Liver (tissue), 9 donors: ENCODE data around the gene RYR2. TPM values are rescaled to one million over a fixed set of nuclear protein-coding genes. Genes with fewer than 3 reads are reported as not detected.

Experiments
- DNase-seq: peaks from one replicate; pipeline ENCODE4 v3.0.0-alpha.2; 2017; ENCODE audit warnings: low spot score
- H3K27ac ChIP-seq, 2 donors: one replicate each; pipeline ENCODE4 v1.7.0; 2013; ENCODE audit warnings: inconsistent platforms in 2 of 2, low read length in 2 of 2, control low read depth in 1 of 2, low read depth in 1 of 2, mild to moderate bottlenecking in 1 of 2
- H3K27me3 ChIP-seq, 4 donors: one replicate each; pipeline versions ENCODE4 v1.6.1 to v1.7.0; 2013; ENCODE audit warnings: low read length in 3 of 4, inconsistent platforms in 1 of 4, mild to moderate bottlenecking in 1 of 4, moderate library complexity in 1 of 4; ENCODE audit not compliant: control insufficient read depth in 4 of 4, insufficient read depth in 4 of 4
- H3K36me3 ChIP-seq, 4 donors: one replicate each; pipeline versions ENCODE4 v1.6.1 to v1.7.0; 2013; ENCODE audit warnings: low read length in 3 of 4, mild to moderate bottlenecking in 3 of 4, low read depth in 1 of 4, moderate library complexity in 1 of 4; ENCODE audit not compliant: control insufficient read depth in 4 of 4, insufficient read depth in 3 of 4
- H3K4me1 ChIP-seq, 4 donors: one replicate each; pipeline versions ENCODE4 v1.6.1 to v1.7.0; 2013; ENCODE audit warnings: low read length in 3 of 4, mild to moderate bottlenecking in 3 of 4, moderate library complexity in 1 of 4; ENCODE audit not compliant: control insufficient read depth in 4 of 4, insufficient read depth in 4 of 4
- H3K4me3 ChIP-seq, 3 donors: one replicate each; pipeline versions ENCODE4 v1.6.1 to v1.7.0; 2013; ENCODE audit warnings: low read length in 3 of 3, control low read depth in 1 of 3, low read depth in 1 of 3, mild to moderate bottlenecking in 1 of 3
- H3K9ac ChIP-seq, 2 donors: one replicate each; pipeline ENCODE4 v1.7.0; 2013; ENCODE audit warnings: low read length in 2 of 2, mild to moderate bottlenecking in 2 of 2, moderate library complexity in 2 of 2, control low read depth in 1 of 2, low read depth in 1 of 2
- H3K9me3 ChIP-seq, 4 donors: one replicate each; pipeline versions ENCODE4 v1.6.1 to v1.7.0; 2013; ENCODE audit warnings: low read length in 3 of 4; ENCODE audit not compliant: control insufficient read depth in 4 of 4
- ATF3 ChIP-seq: IDR thresholded peaks from 2 replicates; pipeline ENCODE4 v1.6.1; 2016; ENCODE audit warnings: antibody characterized with exemption
- EGR1 ChIP-seq, 2 donors: IDR thresholded peaks; 2 replicates each; pipeline ENCODE4 v1.6.1; 2016 to 2018; ENCODE audit warnings: antibody characterized with exemption in 2 of 2, low read depth in 2 of 2
- HNF4A ChIP-seq, 2 donors: conservative IDR thresholded peaks; 2 replicates each; pipeline ENCODE4 v1.6.1; 2016; ENCODE audit warnings: antibody characterized with exemption in 2 of 2, mild to moderate bottlenecking in 2 of 2
- JUND ChIP-seq, 2 donors: IDR thresholded peaks; 2 replicates each; pipeline ENCODE4 v1.6.1; 2016; ENCODE audit warnings: antibody characterized with exemption in 2 of 2
- MAX ChIP-seq: IDR thresholded peaks from 2 replicates; pipeline ENCODE4 v1.6.1; 2016; ENCODE audit warnings: antibody characterized with exemption
- NR2F2 ChIP-seq: IDR thresholded peaks from 2 replicates; pipeline ENCODE4 v1.6.1; 2016; ENCODE audit warnings: antibody characterized with exemption
- RAD21 ChIP-seq, 2 donors: IDR thresholded peaks; 2 replicates each; pipeline ENCODE4 v1.6.1; 2016; ENCODE audit warnings: antibody characterized with exemption in 2 of 2, mild to moderate bottlenecking in 2 of 2
- REST ChIP-seq: IDR thresholded peaks from 2 replicates; pipeline ENCODE4 v1.6.1; 2016; ENCODE audit warnings: antibody characterized with exemption, mild to moderate bottlenecking
- RXRA ChIP-seq, 2 donors: IDR thresholded peaks; 2 replicates each; pipeline ENCODE4 v1.6.1; 2017 to 2018; ENCODE audit warnings: antibody characterized with exemption in 2 of 2, mild to moderate bottlenecking in 1 of 2
- SP1 ChIP-seq: IDR thresholded peaks from 2 replicates; pipeline ENCODE4 v1.6.1; 2018; ENCODE audit warnings: antibody characterized with exemption, mild to moderate bottlenecking
- TAF1 ChIP-seq: conservative IDR thresholded peaks from 2 replicates; pipeline ENCODE4 v1.6.1; 2016; ENCODE audit warnings: antibody characterized with exemption, mild to moderate bottlenecking
- YY1 ChIP-seq: IDR thresholded peaks from 2 replicates; pipeline ENCODE4 v1.6.1; 2016; ENCODE audit warnings: antibody characterized with exemption, mild to moderate bottlenecking
- WGBS: extraction: QIAGEN DNeasy Blood & Tissue Kit; methylation state at CpG from one replicate; pipeline ENCODE4 v1.1.7; 2013; 5-methylcytosine and 5-hydroxymethylcytosine counted together
- polyA plus RNA-seq, 2 donors: library from polyadenylated mRNA; stranded (reverse) in 1 of 2; unstranded in 1 of 2; fragments of 200-250 nt in 1 of 2; fragments of >200 nt in 1 of 2; fragmentation: Nextera tagmentation in 1 of 2; extraction: Ambion mirVana in 1 of 2; gene quantifications; one replicate each; pipeline versions ENCODE4 v1.2.1 to v1.2.3, GENCODE V29; 2013 to 2015
- total RNA-seq, 2 donors: library from RNA; depleted of rRNA; stranded (reverse); fragments of >200 nt; gene quantifications; one replicate each; pipeline ENCODE4 v1.2.3, GENCODE V29; 2014
- TF ChIP-seq, protein P1 (sequence below): IDR thresholded peaks from 2 replicates; pipeline ENCODE4 v1.6.1; 2016; ENCODE audit warnings: antibody characterized with exemption
- donor health status: healthy.
- donor health status: healthy.
- donor health status: healthy.
- donor health status: healthy.
- donor health status: healthy.

Gene RYR2
- total and polyA plus RNA-seq, 4 donors = 0.06 to 0.75 (median 0.31) TPM

GRCh38 chr1:237070519-237070918 is 28.5 kb downstream of the RYR2 start:
- H3K9me3 ChIP-seq = no peaks in the 10 kb centered on the region
- DNase-seq = no peak
- H3K27me3 ChIP-seq = no peaks in the 10 kb centered on the region
- no peak overlapping the region for H3K4me3 ChIP-seq
- H3K9ac ChIP-seq = no peak overlapping the region
- 79% methylated on average over 2 of the region's 2 CpGs for WGBS
- TF ChIP-seq TAF1 (no peak), RAD21 (IDR thresholded peaks at IDR 0.05) (no peak), EGR1 (IDR thresholded peaks at IDR 0.05; ENCODE audit: low read depth in 2 of 2) (no peak), MAX (no peak)
- TF ChIP-seq, protein P1, sequence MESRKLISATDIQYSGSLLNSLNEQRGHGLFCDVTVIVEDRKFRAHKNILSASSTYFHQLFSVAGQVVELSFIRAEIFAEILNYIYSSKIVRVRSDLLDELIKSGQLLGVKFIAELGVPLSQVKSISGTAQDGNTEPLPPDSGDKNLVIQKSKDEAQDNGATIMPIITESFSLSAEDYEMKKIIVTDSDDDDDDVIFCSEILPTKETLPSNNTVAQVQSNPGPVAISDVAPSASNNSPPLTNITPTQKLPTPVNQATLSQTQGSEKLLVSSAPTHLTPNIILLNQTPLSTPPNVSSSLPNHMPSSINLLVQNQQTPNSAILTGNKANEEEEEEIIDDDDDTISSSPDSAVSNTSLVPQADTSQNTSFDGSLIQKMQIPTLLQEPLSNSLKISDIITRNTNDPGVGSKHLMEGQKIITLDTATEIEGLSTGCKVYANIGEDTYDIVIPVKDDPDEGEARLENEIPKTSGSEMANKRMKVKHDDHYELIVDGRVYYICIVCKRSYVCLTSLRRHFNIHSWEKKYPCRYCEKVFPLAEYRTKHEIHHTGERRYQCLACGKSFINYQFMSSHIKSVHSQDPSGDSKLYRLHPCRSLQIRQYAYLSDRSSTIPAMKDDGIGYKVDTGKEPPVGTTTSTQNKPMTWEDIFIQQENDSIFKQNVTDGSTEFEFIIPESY = no peak
- H3K27ac ChIP-seq = no peak overlapping the region
- no peaks in the 10 kb centered on the region for H3K4me1 ChIP-seq
- no peaks in the 10 kb centered on the region for H3K36me3 ChIP-seq

GRCh38 chr1:237071641-237072420 is 29.8 kb downstream of the RYR2 start:
- no peak for DNase-seq
- no peaks in the 10 kb centered on the region for H3K36me3 ChIP-seq
- no peaks in the 10 kb centered on the region for H3K4me1 ChIP-seq
- H3K9me3 ChIP-seq = no peaks in the 10 kb centered on the region
- H3K27me3 ChIP-seq = no peaks in the 10 kb centered on the region
- H3K9ac ChIP-seq = no peak overlapping the region
- TF ChIP-seq YY1 = no peak
- no peak for TF ChIP-seq HNF4A (conservative IDR thresholded peaks at IDR 0.05)
- no peak for TF ChIP-seq SP1
- no peak for TF ChIP-seq ATF3
- TF ChIP-seq NR2F2 = no peak
- no peak for TF ChIP-seq JUND (IDR thresholded peaks at IDR 0.05)
- no peak for TF ChIP-seq REST
- no peak for TF ChIP-seq RXRA (IDR thresholded peaks at IDR 0.05)
- no peak for TF ChIP-seq TAF1
- TF ChIP-seq RAD21 (IDR thresholded peaks at IDR 0.05) = no peak
- 81% methylated on average over 25 of the region's 25 CpGs for WGBS
- no peak overlapping the region for H3K4me3 ChIP-seq
- no peak overlapping the region for H3K27ac ChIP-seq
